Measurements from ENCODE around the gene PSTK.

The PSTK gene

DNA sequence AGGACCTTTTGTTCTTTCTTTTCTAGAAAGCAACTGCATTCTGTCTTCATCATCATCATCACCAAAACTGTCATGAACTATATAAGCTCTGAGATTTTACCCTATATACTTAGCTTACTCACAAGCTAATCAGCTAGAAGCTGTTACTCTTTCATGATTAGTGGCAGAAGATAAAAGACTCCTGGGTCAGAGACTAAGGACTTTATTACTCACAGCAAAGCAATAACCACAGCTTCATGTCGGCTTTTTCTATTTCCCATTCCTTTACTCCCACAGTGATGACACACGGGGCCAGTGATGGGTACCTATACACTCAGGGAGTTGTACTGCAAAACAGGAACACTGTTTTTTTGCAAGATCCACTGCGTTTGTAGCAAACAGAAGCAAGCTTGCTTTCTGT, 17.8 kb upstream of the PSTK start:
- no peak overlapping the region for H3K9ac ChIP-seq
- no peak for TF ChIP-seq CTCF (IDR thresholded peaks at IDR 0.05)
- H3K4me3 ChIP-seq (ENCODE audit: low read depth, low read length) = no peak overlapping the region

GRCh38 chr10:122966879-122967278, 13.3 kb upstream of the PSTK start:
- Histone ChIP-seq H3K4me2 (ENCODE audit: low read length) (no peak overlapping the region), H3K27ac (no peak overlapping the region), H3K27me3 (ENCODE audit: control insufficient read depth, insufficient read depth, low read length) (no peaks in the 10 kb centered on the region), H2AFZ (no peak overlapping the region), H3K9me3 (ENCODE audit: control insufficient read depth, low read length) (no peaks in the 10 kb centered on the region), H3K9ac (no peak overlapping the region), H3K36me3 (ENCODE audit: control insufficient read depth, insufficient read depth, low read length) (no peaks in the 10 kb centered on the region), H3K4me3 (ENCODE audit: low read depth, low read length) (no peak overlapping the region), H3K79me2 (no peaks in the 10 kb centered on the region), H3K4me1 (no peaks in the 10 kb centered on the region)
- TF ChIP-seq CTCF (IDR thresholded peaks at IDR 0.05) = no peak

More for the DNA sequence above, 17.8 kb upstream of the PSTK start:
- Histone ChIP-seq H2AFZ (no peak overlapping the region), H3K9me3 (ENCODE audit: control insufficient read depth, low read length) (no peaks in the 10 kb centered on the region), H3K27me3 (ENCODE audit: control insufficient read depth, insufficient read depth, low read length) (no peaks in the 10 kb centered on the region), H3K4me2 (ENCODE audit: low read length) (no peak overlapping the region), H3K79me2 (no peaks in the 10 kb centered on the region), H3K4me1 (no peaks in the 10 kb centered on the region), H3K36me3 (ENCODE audit: control insufficient read depth, insufficient read depth, low read length) (no peaks in the 10 kb centered on the region), H3K27ac (no peak overlapping the region)

DNA sequence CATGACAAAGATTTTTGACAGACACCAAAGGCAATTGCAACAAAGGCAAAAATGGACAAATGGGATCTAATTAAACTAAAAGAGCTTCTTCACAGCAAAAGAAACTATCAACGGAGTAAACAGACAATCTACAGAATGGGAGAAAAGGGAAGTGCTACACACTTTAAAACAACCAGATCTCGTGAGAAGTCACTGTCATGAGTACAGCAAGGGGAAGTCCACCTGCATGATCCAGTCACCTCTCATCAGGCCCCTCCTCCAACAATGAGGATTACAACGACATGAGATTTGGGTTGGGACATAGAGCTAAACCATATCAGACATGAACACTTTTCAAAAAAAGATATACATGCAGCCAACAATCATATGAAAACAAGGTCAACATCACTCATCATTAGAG, 11.5 kb upstream of the PSTK start:
- Histone ChIP-seq H3K9me3 (ENCODE audit: control insufficient read depth, low read length) (no peaks in the 10 kb centered on the region), H3K4me2 (ENCODE audit: low read length) (no peak overlapping the region)

GRCh38 chr10:122974023-122974422, 6.2 kb upstream of the PSTK start:
- H3K27ac ChIP-seq = no peak overlapping the region
- no peak overlapping the region for H3K9ac ChIP-seq
- no peaks in the 10 kb centered on the region for H3K9me3 ChIP-seq (ENCODE audit: control insufficient read depth, low read length)

More for the DNA sequence above, 11.5 kb upstream of the PSTK start:
- H3K4me1 ChIP-seq = no peaks in the 10 kb centered on the region
- no peak overlapping the region for H2AFZ ChIP-seq
- H3K36me3 ChIP-seq (ENCODE audit: control insufficient read depth, insufficient read depth, low read length) = no peaks in the 10 kb centered on the region
- no peak overlapping the region for H3K27ac ChIP-seq
- H3K9ac ChIP-seq = no peak overlapping the region
- TF ChIP-seq CTCF (IDR thresholded peaks at IDR 0.05) = no peak
- H3K79me2 ChIP-seq = no peaks in the 10 kb centered on the region
- H3K27me3 ChIP-seq (ENCODE audit: control insufficient read depth, insufficient read depth, low read length) = no peaks in the 10 kb centered on the region
- no peak overlapping the region for H3K4me3 ChIP-seq (ENCODE audit: low read depth, low read length)

More at GRCh38 chr10:122974023-122974422, 6.2 kb upstream of the PSTK start:
- Histone ChIP-seq H3K4me3 (ENCODE audit: low read depth, low read length) (no peak overlapping the region), H3K79me2 (no peaks in the 10 kb centered on the region), H3K27me3 (ENCODE audit: control insufficient read depth, insufficient read depth, low read length) (no peaks in the 10 kb centered on the region), H3K4me2 (ENCODE audit: low read length) (no peak overlapping the region), H2AFZ (no peak overlapping the region), H3K4me1 (no peaks in the 10 kb centered on the region), H3K36me3 (ENCODE audit: control insufficient read depth, insufficient read depth, low read length) (no peaks in the 10 kb centered on the region)
- no peak for TF ChIP-seq CTCF (IDR thresholded peaks at IDR 0.05)

Data from parathyroid adenoma (tissue), 2 donors.